ENCODE results near the gene SYNGR3. TPM values are rescaled to one million over a fixed set of nuclear protein-coding genes. Genes with fewer than 3 reads are reported as not detected.

Gene SYNGR3
- total and polyA plus RNA-seq, 11 donors: 0.19 to 2.7 (median 0.86) TPM

DNA sequence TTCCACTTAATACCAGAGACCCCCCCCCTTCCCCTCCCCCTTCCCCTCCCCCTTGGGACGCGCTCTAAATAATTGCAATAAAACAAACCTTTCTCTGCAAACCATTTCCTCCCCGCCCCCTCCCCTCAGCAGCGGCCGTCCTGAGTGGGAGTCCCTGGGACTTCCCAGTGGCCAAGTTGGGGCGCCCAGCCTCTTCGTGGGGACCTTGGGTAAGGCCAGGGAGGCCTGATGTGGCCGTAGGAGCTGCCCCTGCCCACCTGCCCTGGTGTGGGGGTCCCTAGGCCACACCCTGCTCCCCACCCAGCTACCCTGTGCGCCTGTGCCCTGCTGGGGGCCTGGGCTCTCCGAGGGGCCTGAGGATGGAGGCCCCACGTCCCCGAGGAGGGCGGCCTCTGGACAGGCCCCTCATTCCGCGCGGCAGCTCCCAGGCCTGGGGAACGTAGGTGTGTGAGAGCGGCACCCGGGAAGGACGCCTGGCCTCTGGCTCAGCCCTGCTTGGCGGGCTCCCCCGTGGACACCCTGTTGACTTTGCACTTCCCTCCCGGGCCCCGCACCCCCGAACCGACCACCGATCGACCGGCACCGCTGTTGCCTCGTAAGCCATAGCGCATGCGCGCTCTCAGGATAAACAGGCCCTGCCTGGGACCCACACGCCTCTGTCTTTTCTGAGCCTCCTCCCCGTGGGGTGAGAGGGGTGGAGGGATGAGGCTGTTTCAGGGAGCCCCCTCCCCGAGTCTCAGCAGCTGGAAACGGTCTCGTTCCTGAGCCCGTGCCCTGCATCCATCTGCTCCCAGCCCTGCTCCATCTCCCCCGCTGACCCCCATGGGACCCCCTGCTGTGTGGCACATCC lies 48.8 kb downstream of the SYNGR3 start:
- Histone ChIP-seq H3K27ac (peak overlapping the region; percentile 78 to 97 (median 94)), H3K27me3 (no peaks in the 10 kb centered on the region), H3K4me1 (peaks cover 8 to 94% (median 86%) of the 10 kb centered on the region in 12 donors), H3K36me3 (peaks cover 2 to 53% (median 23%) of the 10 kb centered on the region in 9 donors), H3K9me3 (no peaks in the 10 kb centered on the region), H3K4me3 (peak overlapping the region in 10 of 12 donors; percentile 15 to 91 (median 64))
- intact Hi-C loops (cut with DNase I): no loop called here
- DNase-seq (peak in 2 of 5 donors; percentile 73 to 75), ATAC-seq (peak in 2 of 4 donors; percentile 3 to 17)
- TF ChIP-seq CTCF (IDR thresholded peaks at IDR 0.05) (no peak), POLR2A (IDR thresholded peaks at IDR 0.05) (no peak)
- WGBS, 4 donors: 48 to 68% (median 57%) methylated on average over 31 to 41 of the region's 41 CpGs

DNA sequence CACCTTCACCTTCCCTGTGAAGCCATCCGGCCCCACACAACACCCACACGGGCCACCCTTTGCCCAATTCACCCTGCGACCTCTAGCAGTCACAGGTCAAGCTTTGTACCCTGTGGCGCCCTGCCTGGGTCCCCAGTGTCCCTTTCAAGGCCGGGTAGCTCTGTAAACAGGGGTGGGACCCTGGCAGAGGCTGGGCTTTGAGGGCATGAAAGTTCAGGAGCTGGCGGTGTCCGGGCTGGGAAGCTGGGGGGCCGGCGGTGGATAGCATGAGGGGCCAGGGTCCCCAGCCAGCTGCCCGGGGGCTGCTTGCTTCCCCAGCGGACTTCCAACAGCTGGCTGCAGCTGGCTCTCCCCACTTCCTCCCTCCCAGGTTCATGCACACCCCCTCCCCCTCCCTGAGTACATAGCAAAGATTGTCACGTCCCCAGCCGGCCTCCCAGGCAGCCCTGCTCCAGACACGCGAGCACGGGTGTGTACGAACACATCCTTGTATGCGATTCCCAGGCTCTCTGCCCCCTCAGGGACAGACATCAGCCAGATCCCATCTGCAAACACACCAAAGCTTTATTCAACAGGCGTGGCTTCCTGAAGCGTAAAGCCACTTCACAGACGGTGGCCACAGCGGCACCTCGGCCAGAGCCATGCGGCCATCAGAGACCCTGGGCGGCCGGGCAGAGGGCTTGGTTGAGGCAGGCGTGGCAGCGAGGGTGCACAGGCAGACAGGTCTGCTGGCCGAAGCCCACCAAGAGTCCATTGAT lies 49.7 kb downstream of the SYNGR3 start:
- ATAC-seq: peak; percentile 43 to 69 (median 54)
- TF ChIP-seq CTCF (IDR thresholded peaks at IDR 0.05) (no peak), POLR2A (IDR thresholded peaks at IDR 0.05) (no peak)
- H3K27ac ChIP-seq: peak overlapping the region; percentile 78 to 97 (median 94)
- peak; percentile 90 to 96 (median 92) for DNase-seq
- intact Hi-C loops (cut with DNase I): no loop called here
- no peaks in the 10 kb centered on the region for H3K27me3 ChIP-seq
- no peaks in the 10 kb centered on the region for H3K9me3 ChIP-seq
- peaks cover 11 to 98% (median 88%) of the 10 kb centered on the region in 12 donors for H3K4me1 ChIP-seq
- peak overlapping the region in 10 of 12 donors; percentile 11 to 91 (median 64) for H3K4me3 ChIP-seq
- WGBS, 4 donors: 29 to 57% (median 49%) methylated on average over 10 to 29 of the region's 29 CpGs
- H3K36me3 ChIP-seq: peaks cover 2 to 48% (median 23%) of the 10 kb centered on the region in 9 donors

GRCh38 chr16:2040041-2040786 lies 50.4 kb downstream of the SYNGR3 start:
- no peak for ATAC-seq
- 62 to 69% (median 66%) methylated on average over 8 to 24 of the region's 24 CpGs for WGBS, 4 donors
- Histone ChIP-seq H3K4me3 (peak overlapping the region in 6 of 12 donors; percentile 26 to 91 (median 66)), H3K27ac (peak overlapping the region; percentile 46 to 97 (median 94)), H3K9me3 (no peaks in the 10 kb centered on the region), H3K4me1 (peaks cover 11 to 99% (median 86%) of the 10 kb centered on the region in 12 donors), H3K36me3 (peaks cover 2 to 42% (median 23%) of the 10 kb centered on the region in 9 donors), H3K27me3 (no peaks in the 10 kb centered on the region)
- intact Hi-C loops (cut with DNase I): no loop called here
- TF ChIP-seq POLR2A (IDR thresholded peaks at IDR 0.05): no peak
- no peak for TF ChIP-seq CTCF (IDR thresholded peaks at IDR 0.05)
- no peak for DNase-seq
